ENCODE data around the gene SLC44A3. TPM values are rescaled to one million over a fixed set of nuclear protein-coding genes. Genes with fewer than 3 reads are reported as not detected.
A peak's percentile ranks its signal among the peaks of the same experiment; 100 is the strongest.

SLC44A3 gene, protein sequence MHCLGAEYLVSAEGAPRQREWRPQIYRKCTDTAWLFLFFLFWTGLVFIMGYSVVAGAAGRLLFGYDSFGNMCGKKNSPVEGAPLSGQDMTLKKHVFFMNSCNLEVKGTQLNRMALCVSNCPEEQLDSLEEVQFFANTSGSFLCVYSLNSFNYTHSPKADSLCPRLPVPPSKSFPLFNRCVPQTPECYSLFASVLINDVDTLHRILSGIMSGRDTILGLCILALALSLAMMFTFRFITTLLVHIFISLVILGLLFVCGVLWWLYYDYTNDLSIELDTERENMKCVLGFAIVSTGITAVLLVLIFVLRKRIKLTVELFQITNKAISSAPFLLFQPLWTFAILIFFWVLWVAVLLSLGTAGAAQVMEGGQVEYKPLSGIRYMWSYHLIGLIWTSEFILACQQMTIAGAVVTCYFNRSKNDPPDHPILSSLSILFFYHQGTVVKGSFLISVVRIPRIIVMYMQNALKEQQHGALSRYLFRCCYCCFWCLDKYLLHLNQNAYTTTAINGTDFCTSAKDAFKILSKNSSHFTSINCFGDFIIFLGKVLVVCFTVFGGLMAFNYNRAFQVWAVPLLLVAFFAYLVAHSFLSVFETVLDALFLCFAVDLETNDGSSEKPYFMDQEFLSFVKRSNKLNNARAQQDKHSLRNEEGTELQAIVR
- total RNA-seq, result under 1 TPM in 1 of 4 donors, not detected in 3; 0.19 TPM

DNA sequence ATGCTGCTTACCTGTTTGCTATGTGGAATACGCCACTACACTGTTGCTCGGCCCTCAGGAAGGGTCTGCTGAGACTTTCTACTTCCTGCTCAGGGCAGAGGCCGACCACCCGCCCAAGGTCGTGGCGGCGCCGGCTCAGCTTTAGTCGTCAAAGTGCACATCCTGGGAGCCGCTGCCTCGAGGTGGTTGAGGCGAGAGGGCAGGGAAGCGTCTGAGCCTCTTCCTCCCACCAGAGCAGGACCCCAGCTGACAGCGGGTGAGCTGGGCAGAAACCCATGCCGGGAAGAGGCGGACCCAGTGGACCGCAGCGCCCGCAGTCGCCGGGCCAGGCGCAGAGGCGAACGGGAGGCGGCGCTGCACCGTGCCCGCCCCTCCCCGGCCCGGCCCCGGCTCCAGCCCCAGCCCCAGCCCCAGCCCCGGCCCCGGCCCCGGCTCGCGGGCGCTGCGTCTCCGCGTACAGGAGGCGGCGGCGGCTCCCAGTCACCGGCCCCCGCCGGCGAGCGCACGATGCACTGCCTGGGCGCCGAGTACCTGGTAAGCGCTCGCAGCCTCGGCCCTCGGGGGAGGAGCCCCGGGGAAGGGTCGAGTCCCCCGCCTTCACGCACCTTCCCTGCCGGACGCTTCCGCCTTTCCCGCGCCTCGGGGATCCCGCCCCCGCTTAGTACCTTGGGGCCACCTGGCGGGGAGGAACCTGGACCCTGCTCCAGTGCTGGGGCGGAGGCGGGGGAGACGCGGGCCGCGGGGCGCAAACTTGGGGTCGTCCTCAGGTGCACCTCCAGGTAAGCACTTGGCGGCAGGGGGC lies at the start of gene SLC44A3:
TSS of gene SLC44A3 (plus strand) at position 413 of the 802 bp plus-strand sequence. CDS start at position 508, 95 bp downstream.
- intact Hi-C loops (cut with DNase I; ENCODE audit: low total_unique reads) (no loop called here), in situ Hi-C loops (cut with MboI; ENCODE audit: low sequenced_read_pairs in 4 of 4) (no loop called here)
- Histone ChIP-seq H3K27me3 (peaks cover 12 to 20% (median 16%) of the 10 kb centered on the region in 3 donors), H3K36me3 (no peaks in the 10 kb centered on the region), H3K4me3 (peak within 1 kb of the TSS; percentile 41 to 58 (median 52)), H3K4me1 (no peaks in the 10 kb centered on the region), H3K27ac (no peak within 1 kb of the TSS), H3K9me3 (no peaks in the 10 kb centered on the region)
- no peak for TF ChIP-seq POLR2A (IDR thresholded peaks at IDR 0.05)
- TF ChIP-seq, protein P1, sequence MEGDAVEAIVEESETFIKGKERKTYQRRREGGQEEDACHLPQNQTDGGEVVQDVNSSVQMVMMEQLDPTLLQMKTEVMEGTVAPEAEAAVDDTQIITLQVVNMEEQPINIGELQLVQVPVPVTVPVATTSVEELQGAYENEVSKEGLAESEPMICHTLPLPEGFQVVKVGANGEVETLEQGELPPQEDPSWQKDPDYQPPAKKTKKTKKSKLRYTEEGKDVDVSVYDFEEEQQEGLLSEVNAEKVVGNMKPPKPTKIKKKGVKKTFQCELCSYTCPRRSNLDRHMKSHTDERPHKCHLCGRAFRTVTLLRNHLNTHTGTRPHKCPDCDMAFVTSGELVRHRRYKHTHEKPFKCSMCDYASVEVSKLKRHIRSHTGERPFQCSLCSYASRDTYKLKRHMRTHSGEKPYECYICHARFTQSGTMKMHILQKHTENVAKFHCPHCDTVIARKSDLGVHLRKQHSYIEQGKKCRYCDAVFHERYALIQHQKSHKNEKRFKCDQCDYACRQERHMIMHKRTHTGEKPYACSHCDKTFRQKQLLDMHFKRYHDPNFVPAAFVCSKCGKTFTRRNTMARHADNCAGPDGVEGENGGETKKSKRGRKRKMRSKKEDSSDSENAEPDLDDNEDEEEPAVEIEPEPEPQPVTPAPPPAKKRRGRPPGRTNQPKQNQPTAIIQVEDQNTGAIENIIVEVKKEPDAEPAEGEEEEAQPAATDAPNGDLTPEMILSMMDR (IDR thresholded peaks at IDR 0.05 in 4 of 5, conservative IDR thresholded peaks at IDR 0.05 in 1 of 5), result no peak
- DNase-seq (no peak), ATAC-seq (peak in 1 of 2 donors; percentile 45)

DNA sequence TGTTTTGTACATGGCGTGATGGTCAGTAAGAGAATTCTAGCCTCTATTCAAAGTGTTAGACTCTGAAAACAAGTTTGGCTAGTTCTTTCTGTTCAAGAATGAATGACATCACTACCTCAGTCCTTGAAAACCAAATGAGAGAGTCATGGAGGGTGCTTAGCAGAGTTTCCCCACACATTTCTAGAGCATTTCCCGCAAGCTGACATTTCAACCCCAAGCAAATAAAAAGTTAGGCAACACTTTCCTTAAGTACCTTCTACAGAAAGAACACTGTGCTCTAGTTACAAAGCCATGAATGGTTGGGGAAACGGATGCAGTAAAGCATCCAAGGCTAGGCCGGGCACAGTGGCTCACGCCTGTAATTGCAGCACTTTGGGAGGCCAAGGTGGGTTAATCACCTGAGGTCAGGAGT lies 47.9 kb upstream of the SLC44A3 start:
- no peak for ATAC-seq
- in situ Hi-C loops (cut with MboI; ENCODE audit: low sequenced_read_pairs in 4 of 4), result no loop called here
- Histone ChIP-seq H3K4me1 (no peaks in the 10 kb centered on the region), H3K27me3 (no peaks in the 10 kb centered on the region), H3K4me3 (no peak overlapping the region), H3K27ac (no peak overlapping the region), H3K9me3 (no peaks in the 10 kb centered on the region), H3K36me3 (no peaks in the 10 kb centered on the region)
- DNase-seq, result no peak
- intact Hi-C loops (cut with DNase I; ENCODE audit: low total_unique reads), result no loop called here
- TF ChIP-seq POLR2A (IDR thresholded peaks at IDR 0.05), result no peak
- TF ChIP-seq, protein P1 (IDR thresholded peaks at IDR 0.05 in 4 of 5, conservative IDR thresholded peaks at IDR 0.05 in 1 of 5), result no peak

DNA sequence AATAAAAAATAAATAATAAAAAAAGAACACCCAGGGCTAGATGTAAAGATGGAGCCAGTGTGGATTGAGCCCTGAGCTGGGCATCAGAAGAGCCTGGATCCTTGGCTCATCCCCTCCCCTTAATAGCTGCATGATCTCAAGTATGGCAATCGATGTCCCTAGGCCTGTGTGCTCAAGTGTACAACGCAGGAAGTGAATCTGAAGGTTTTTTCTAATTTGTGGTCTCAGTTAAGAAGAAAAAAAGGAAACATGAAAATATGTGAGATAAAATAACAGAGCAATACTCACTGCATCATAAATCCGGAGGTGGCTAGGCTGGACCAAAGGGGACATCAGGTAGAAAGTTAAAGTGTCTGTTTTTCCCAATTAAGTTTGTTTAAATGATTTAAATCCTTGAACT lies 47.3 kb upstream of the SLC44A3 start:
- no peak for ATAC-seq
- Histone ChIP-seq H3K27ac (no peak overlapping the region), H3K4me1 (no peaks in the 10 kb centered on the region), H3K27me3 (no peaks in the 10 kb centered on the region), H3K4me3 (no peak overlapping the region), H3K9me3 (no peaks in the 10 kb centered on the region), H3K36me3 (no peaks in the 10 kb centered on the region)
- in situ Hi-C loops (cut with MboI; ENCODE audit: low sequenced_read_pairs in 4 of 4) (no loop called here), intact Hi-C loops (cut with DNase I; ENCODE audit: low total_unique reads) (no loop called here)
- no peak for DNase-seq
- TF ChIP-seq, protein P1 (IDR thresholded peaks at IDR 0.05 in 4 of 5, conservative IDR thresholded peaks at IDR 0.05 in 1 of 5), result no peak

DNA sequence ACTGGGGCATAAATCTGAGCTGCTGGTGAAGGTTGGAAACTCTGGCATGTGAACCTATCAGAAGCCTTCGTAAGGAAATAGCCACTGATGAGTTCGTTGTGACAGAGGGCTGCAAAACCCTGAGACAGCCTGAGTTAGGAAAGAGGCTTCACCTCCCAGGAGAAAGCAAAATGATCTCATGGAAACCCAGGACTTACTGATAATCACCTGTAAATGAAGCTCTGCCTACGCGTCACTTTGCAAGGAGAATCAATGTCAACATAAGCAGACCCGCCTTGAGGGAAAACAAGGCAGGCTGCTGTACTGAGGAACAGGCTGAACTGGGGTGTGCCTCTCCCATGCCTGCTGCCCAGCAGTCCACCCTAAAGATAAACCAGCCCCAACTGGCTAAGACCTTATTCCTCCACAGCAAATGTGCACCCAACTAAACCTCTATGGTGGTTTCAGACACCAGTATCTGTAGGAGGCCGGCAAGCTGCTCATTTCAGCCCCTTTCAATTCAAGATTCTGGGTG lies 46.8 kb upstream of the SLC44A3 start:
- DNase-seq (no peak), ATAC-seq (no peak)
- Histone ChIP-seq H3K27me3 (no peaks in the 10 kb centered on the region), H3K4me3 (no peak overlapping the region), H3K27ac (no peak overlapping the region), H3K9me3 (no peaks in the 10 kb centered on the region), H3K4me1 (no peaks in the 10 kb centered on the region), H3K36me3 (no peaks in the 10 kb centered on the region)
- intact Hi-C loops (cut with DNase I; ENCODE audit: low total_unique reads) (no loop called here), in situ Hi-C loops (cut with MboI; ENCODE audit: low sequenced_read_pairs in 4 of 4) (no loop called here)
- TF ChIP-seq, protein P1 (IDR thresholded peaks at IDR 0.05 in 4 of 5, conservative IDR thresholded peaks at IDR 0.05 in 1 of 5), result no peak
- no peak for TF ChIP-seq POLR2A (IDR thresholded peaks at IDR 0.05)
